OCI-LY7 (cell line): Measurements from ENCODE around the gene PSKH1. TPM values are rescaled to one million over a fixed set of nuclear protein-coding genes. Genes with fewer than 3 reads are reported as not detected.

Experiments used
- Bru-seq: library from RNA; stranded (reverse); fragments of 400-500 nt; gene quantifications from one replicate; lab custom pipeline; 2021; lab: Mats Ljungman, UMichigan
- BruChase-seq, 2 experiments: library from RNA; stranded (reverse); fragments of 400-500 nt; gene quantifications; one replicate each; lab custom pipeline; 2021; lab: Mats Ljungman, UMichigan
- BruUV-seq: library from RNA; stranded (reverse); fragments of 400-500 nt; replicated peaks from 2 replicates; lab custom pipeline; 2021; lab: Mats Ljungman, UMichigan
- CTCF ChIA-PET: fragments of 300-600 bp; sonication (Branson Sonifier 250); formaldehyde crosslinking; loops from one replicate; lab custom pipeline; 2022; ENCODE audit warnings: antibody characterized with exemption; ENCODE audit not compliant: unreplicated experiment; lab: Charles Lee
- POLR2A ChIA-PET: fragments of 300-600 bp; sonication (Branson Sonifier 250); formaldehyde crosslinking; loops from one replicate; lab custom pipeline; 2022; ENCODE audit warnings: antibody characterized with exemption; lab: Charles Lee
- DNase-seq: peaks from one replicate; pipeline ENCODE4 v3.0.0-alpha.2; 2015; ENCODE audit warnings: low spot score
- H2AFZ ChIP-seq: fragments of 200-600 bp; sonication (generic), shearing (Covaris generic); 2 replicates; pipeline ENCODE4 v1.6.1; 2014; ENCODE audit warnings: mild to moderate bottlenecking, antibody characterized with exemption, low read length, moderate library complexity
- H3K27ac ChIP-seq: fragments of 200-600 bp; sonication (generic); 2 replicates; pipeline ENCODE4 v1.5.1; 2014; ENCODE audit warnings: mixed run types, low read depth, mild to moderate bottlenecking, moderate library complexity, low read length, inconsistent platforms; ENCODE audit not compliant: poor library complexity, severe bottlenecking
- H3K36me3 ChIP-seq: fragments of 200-600 bp; sonication (generic); 2 replicates; pipeline ENCODE4 v1.6.1; 2014; ENCODE audit warnings: mild to moderate bottlenecking, antibody characterized with exemption, low read length, moderate library complexity, mixed read lengths; ENCODE audit not compliant: insufficient read depth
- H3K4me1 ChIP-seq: fragments of 200-600 bp; sonication (generic); 2 replicates; pipeline ENCODE4 v1.5.1; 2014; ENCODE audit warnings: mild to moderate bottlenecking, low read length; ENCODE audit not compliant: insufficient read depth, poor library complexity, severe bottlenecking
- H3K4me2 ChIP-seq: fragments of 200-600 bp; sonication (generic); 2 replicates; pipeline ENCODE4 v1.6.1; 2014; ENCODE audit warnings: mild to moderate bottlenecking, low read length
- H3K4me3 ChIP-seq: fragments of 200-600 bp; sonication (generic); 2 replicates; pipeline ENCODE4 v1.5.1; 2014; ENCODE audit warnings: mild to moderate bottlenecking, low read depth, low read length; ENCODE audit not compliant: poor library complexity, severe bottlenecking
- H3K79me2 ChIP-seq: fragments of 200-600 bp; sonication (generic); 2 replicates; pipeline ENCODE4 v1.6.1; 2016; ENCODE audit warnings: low read depth, mild to moderate bottlenecking, low read length, moderate library complexity, mixed read lengths; ENCODE audit not compliant: insufficient read depth
- H3K9me2 ChIP-seq: fragments of 200-600 bp; sonication (generic); 2 replicates; pipeline ENCODE4 v1.6.1; 2016; ENCODE audit warnings: mild to moderate bottlenecking, low read length, mixed read lengths; ENCODE audit not compliant: insufficient read depth
- H3K9me3 ChIP-seq: fragments of 200-600 bp; sonication (generic); 2 replicates; pipeline ENCODE4 v1.6.1; 2014; ENCODE audit warnings: mild to moderate bottlenecking, mixed run types, low read length, mixed read lengths
- H4K20me1 ChIP-seq: fragments of 200-600 bp; sonication (generic); 2 replicates; pipeline ENCODE4 v1.6.1; 2014; ENCODE audit warnings: mild to moderate bottlenecking, antibody characterized with exemption, low read length, moderate library complexity, mixed read lengths; ENCODE audit not compliant: insufficient read depth
- EZH2phosphoT487 ChIP-seq: fragments of 200-600 bp; sonication (generic); IDR thresholded peaks from 2 replicates; pipeline ENCODE4 v1.6.1; 2018; ENCODE audit warnings: low read depth, borderline replicate concordance, mild to moderate bottlenecking, mixed run types, antibody characterized with exemption, low read length, moderate library complexity, mixed read lengths
- intact Hi-C: fragments of 100-400 bp; cut with micrococcal nuclease; formaldehyde crosslinking; loops from one replicate; pipeline ENCODE4 v1.10.0; 2022; ENCODE audit not compliant: unreplicated experiment
- long read RNA-seq: library from polyadenylated mRNA; stranded (forward); transcript quantifications from one replicate; pipeline ENCODE4 v2.0.0, GENCODE V29; 2022
- total RNA-seq, 2 experiments: library from RNA; depleted of rRNA in 1 of 2; stranded (reverse); fragments of >200 nt in 1 of 2; shearing (Covaris generic) in 1 of 2; gene quantifications; 2 replicates each; pipeline ENCODE4 v1.2.3, GENCODE V29; 2014 to 2022
- TF ChIP-seq, protein P1 (sequence below): fragments of 200-600 bp; sonication (generic); conservative IDR thresholded peaks from 2 replicates; pipeline ENCODE4 v1.5.1; 2014; ENCODE audit warnings: mild to moderate bottlenecking, antibody characterized with exemption, low read length, moderate library complexity, mixed read lengths

PSKH1 gene
- 9.7 and 10.4 TPM in 2 replicates for total RNA-seq (2014; rRNA removed; shearing (Covaris generic))
- total RNA-seq (2022) = 23.8 and 27.1 TPM in 2 replicates
- Bru-seq, nascent RNA = percentile 57 among the genes with signal in this experiment
- percentile 73 among the genes with signal in this experiment for BruChase-seq, experiment 1, labeled RNA remaining after a 6-hour chase
- BruChase-seq, experiment 2, labeled RNA remaining after a 2-hour chase = percentile 65 among the genes with signal in this experiment
- long read RNA-seq, partial matches to known transcripts = 6 of 11 reads
- long read RNA-seq, other reads (novel, unspliced or antisense) = 0 of 11 reads

DNA sequence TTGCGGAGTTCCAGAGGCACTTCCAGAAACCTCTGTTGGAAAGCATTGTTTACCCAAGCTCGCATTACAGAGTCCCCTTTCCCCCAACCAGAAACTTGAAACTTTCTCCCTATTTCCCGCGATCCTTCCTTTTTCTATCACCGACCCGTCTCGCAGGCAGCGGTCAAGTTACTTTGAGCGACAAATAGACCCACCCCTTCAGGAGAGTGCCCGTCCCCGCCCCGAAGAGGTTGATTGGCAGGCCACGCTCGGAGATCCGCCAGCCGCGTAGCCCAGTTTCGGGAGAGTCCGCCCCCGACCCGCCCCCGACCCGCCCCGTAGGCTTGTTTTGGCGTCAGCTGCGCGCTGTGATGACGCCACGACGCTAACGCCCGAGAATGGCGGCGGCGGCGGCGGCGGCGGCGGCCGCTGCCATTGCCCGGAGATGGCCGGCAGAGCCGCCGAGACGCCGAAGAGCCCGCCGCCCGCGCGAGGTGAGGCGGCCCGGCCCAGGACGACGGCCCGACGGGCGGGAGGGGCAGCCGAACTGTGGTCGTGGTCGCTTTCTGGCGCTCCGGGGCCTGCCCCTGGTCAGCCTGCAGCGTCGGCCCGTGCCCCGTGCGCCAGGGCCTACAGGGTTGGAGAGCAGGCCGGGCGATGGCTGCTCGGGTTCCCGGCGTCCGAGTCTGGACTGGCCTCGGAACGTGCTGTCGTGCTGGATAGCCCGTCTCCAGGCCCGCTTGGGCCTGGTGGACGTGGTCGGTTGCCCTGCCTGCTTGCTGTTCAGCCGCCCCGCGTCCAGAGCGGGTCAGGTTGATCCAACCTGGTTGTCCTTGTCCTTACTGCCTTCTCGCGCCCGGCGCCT, at the start of gene PSKH1:
TSS of gene PSKH1 (plus strand) at position 356 of the 844 bp plus-strand sequence. CDS start 15,496 bp downstream, outside the sequence.
- peak within 1 kb of the TSS; percentile 99 for H3K4me3 ChIP-seq
- TF ChIP-seq, protein P1, sequence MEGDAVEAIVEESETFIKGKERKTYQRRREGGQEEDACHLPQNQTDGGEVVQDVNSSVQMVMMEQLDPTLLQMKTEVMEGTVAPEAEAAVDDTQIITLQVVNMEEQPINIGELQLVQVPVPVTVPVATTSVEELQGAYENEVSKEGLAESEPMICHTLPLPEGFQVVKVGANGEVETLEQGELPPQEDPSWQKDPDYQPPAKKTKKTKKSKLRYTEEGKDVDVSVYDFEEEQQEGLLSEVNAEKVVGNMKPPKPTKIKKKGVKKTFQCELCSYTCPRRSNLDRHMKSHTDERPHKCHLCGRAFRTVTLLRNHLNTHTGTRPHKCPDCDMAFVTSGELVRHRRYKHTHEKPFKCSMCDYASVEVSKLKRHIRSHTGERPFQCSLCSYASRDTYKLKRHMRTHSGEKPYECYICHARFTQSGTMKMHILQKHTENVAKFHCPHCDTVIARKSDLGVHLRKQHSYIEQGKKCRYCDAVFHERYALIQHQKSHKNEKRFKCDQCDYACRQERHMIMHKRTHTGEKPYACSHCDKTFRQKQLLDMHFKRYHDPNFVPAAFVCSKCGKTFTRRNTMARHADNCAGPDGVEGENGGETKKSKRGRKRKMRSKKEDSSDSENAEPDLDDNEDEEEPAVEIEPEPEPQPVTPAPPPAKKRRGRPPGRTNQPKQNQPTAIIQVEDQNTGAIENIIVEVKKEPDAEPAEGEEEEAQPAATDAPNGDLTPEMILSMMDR = no peak
- TF ChIP-seq EZH2phosphoT487 = no peak
- intact Hi-C loops = no loop called here

DNA sequence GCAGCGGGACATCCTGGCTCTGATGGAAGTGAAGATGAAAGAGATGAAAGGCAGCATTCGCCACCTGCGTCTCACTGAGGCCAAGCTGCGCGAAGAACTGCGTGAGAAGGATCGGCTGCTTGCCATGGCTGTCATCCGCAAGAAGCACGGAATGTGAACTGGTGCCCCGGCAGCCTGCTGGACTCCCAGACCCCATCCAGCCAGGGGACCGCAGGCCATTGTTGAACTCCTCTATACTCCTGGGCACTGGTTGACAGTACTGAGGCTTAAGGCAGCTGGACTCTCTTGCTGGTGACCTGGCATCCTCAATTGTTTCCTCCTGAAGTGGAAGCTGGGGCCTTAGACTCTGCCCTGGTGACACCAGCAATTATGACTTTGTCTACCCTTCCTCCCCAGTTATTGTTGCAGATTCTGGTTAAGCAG, 49.7 kb upstream of the PSKH1 start:
- H4K20me1 ChIP-seq = peaks cover 16% of the 10 kb centered on the region; the same call in 1 of the 2 replicates
- intact Hi-C loops = loop anchor here (2.0 kb wide), 1 partner anchor 85 kb away; no protein-coding TSS in a partner anchor
- DNase-seq = no peak
- peak overlapping the region; percentile 98 for H3K4me2 ChIP-seq
- TF ChIP-seq, protein P1 = no peak; the same call in 1 of the 2 replicates
- TF ChIP-seq EZH2phosphoT487 = no peak
- ChIA-PET POLR2A (interaction anchor here (0.5 to 1.1 kb wide), 2 partner anchors 21 to 394 kb away, joined by 3 read pairs; no protein-coding TSS in a partner anchor), CTCF (interaction anchor here (1.0 kb wide), 1 partner anchor 31 kb away, joined by 3 read pairs; no protein-coding TSS in a partner anchor)
- peaks cover 42% of the 10 kb centered on the region for H3K4me1 ChIP-seq
- peaks cover 6% of the 10 kb centered on the region; the same call in 1 of the 2 replicates for H3K36me3 ChIP-seq
- no peaks in the 10 kb centered on the region for H3K9me3 ChIP-seq
- H3K4me3 ChIP-seq = peak overlapping the region; percentile 99
- no peaks in the 10 kb centered on the region for H3K9me2 ChIP-seq
- peak overlapping the region; percentile 78 for H3K27ac ChIP-seq
- BruUV-seq = no TSS peak
- H2AFZ ChIP-seq = no peak overlapping the region
- H3K79me2 ChIP-seq = peaks cover 49% of the 10 kb centered on the region

More for the DNA sequence above, at the start of gene PSKH1:
- H2AFZ ChIP-seq = peak within 1 kb of the TSS; percentile 97
- H3K4me1 ChIP-seq = peaks cover 15% of the 10 kb centered on the region
- H3K4me2 ChIP-seq = peak within 1 kb of the TSS; percentile 94
- no peaks in the 10 kb centered on the region for H3K36me3 ChIP-seq
- peak; percentile 96 for DNase-seq
- ChIA-PET CTCF (interaction anchor here (0.6 kb wide), 1 partner anchor 69 kb away, joined by 3 read pairs; no protein-coding TSS in a partner anchor), POLR2A (interaction anchor here (1.0 to 1.5 kb wide), 2 partner anchors 129 to 169 kb away, joined by 3 read pairs; partner anchors contain the start of genes DDX28 and DUS2)
- no TSS peak for BruUV-seq
- H3K79me2 ChIP-seq = peaks cover 15% of the 10 kb centered on the region; the same call in 1 of the 2 replicates
- peak within 1 kb of the TSS; percentile 24 for H3K27ac ChIP-seq
- no peaks in the 10 kb centered on the region for H3K9me3 ChIP-seq
- no peaks in the 10 kb centered on the region for H3K9me2 ChIP-seq
- H4K20me1 ChIP-seq = no peaks in the 10 kb centered on the region
